Natural killer cell (primary cell): Measurements from ENCODE around the gene ZMAT5. TPM values are rescaled to one million over a fixed set of nuclear protein-coding genes. Genes with fewer than 3 reads are reported as not detected.

Experiments
- ATAC-seq, 3 donors: fragments of 150-1000 bp in 2 of 3; fragments of 200-7000 bp in 1 of 3; cut with Tn5 transposase; 1 replicate in 1 of 3; 2 replicates in 2 of 3; pipeline ENCODE4 v1.10.0; 2021; ENCODE audit warnings: mild to moderate bottlenecking in 2 of 3, moderate library complexity in 2 of 3
- DNase-seq, 2 donors: peaks; one replicate each; pipeline versions ENCODE4 v3.0.0 to v3.0.0-alpha.2; 2013 to 2021; ENCODE audit warnings: mixed read lengths in 1 of 2
- H3K27ac ChIP-seq: one replicate; pipeline ENCODE4 v1.5.1; 2013; ENCODE audit warnings: mild to moderate bottlenecking, low read length
- H3K27me3 ChIP-seq: one replicate; pipeline ENCODE4 v1.6.1; 2013; ENCODE audit warnings: low read length; ENCODE audit not compliant: control insufficient read depth, insufficient read depth
- H3K36me3 ChIP-seq: one replicate; pipeline ENCODE4 v1.6.1; 2013; ENCODE audit warnings: low read length; ENCODE audit not compliant: control insufficient read depth, insufficient read depth
- H3K4me1 ChIP-seq: one replicate; pipeline ENCODE4 v1.6.1; 2013; ENCODE audit warnings: low read length; ENCODE audit not compliant: control insufficient read depth, insufficient read depth
- H3K4me3 ChIP-seq: one replicate; pipeline ENCODE4 v1.5.1; 2013; ENCODE audit warnings: low read length
- H3K9me3 ChIP-seq: one replicate; pipeline ENCODE4 v1.6.1; 2013; ENCODE audit warnings: low read length; ENCODE audit not compliant: control insufficient read depth, insufficient read depth
- H3K27ac Mint-ChIP-seq, 2 donors: one replicate each; pipeline ENCODE4 v1.8.0; 2022; ENCODE audit warnings: mild to moderate bottlenecking in 2 of 2, mixed read lengths in 2 of 2, moderate library complexity in 1 of 2
- H3K27me3 Mint-ChIP-seq, 2 donors: one replicate each; pipeline ENCODE4 v1.8.0; 2022; ENCODE audit warnings: low read depth in 2 of 2, mixed read lengths in 2 of 2
- H3K36me3 Mint-ChIP-seq: one replicate; pipeline ENCODE4 v1.8.0; 2022; ENCODE audit warnings: mixed read lengths
- H3K4me1 Mint-ChIP-seq, 2 donors: one replicate each; pipeline ENCODE4 v1.8.0; 2022; ENCODE audit warnings: mixed read lengths in 2 of 2
- H3K4me3 Mint-ChIP-seq: one replicate; pipeline ENCODE4 v1.8.0; 2022; ENCODE audit warnings: mild to moderate bottlenecking, moderate library complexity, mixed read lengths
- H3K9me3 Mint-ChIP-seq, 2 donors: one replicate each; pipeline ENCODE4 v1.8.0; 2022; ENCODE audit warnings: mixed read lengths in 2 of 2
- WGBS: methylation state at CpG from one replicate; pipeline ENCODE4 v1.1.7; 2013; ENCODE audit warnings: missing lambda C conversion rate; ENCODE audit not compliant: insufficient coverage; 5-methylcytosine and 5-hydroxymethylcytosine counted together
- intact Hi-C: fragments of 100-400 bp; cut with micrococcal nuclease; formaldehyde crosslinking; loops from one replicate; pipeline ENCODE4 v1.14.2; 2022
- total RNA-seq, 4 donors: library from RNA; stranded (reverse); fragments of 120-200 nt in 1 of 4; gene quantifications; one replicate each; pipeline versions ENCODE4 v1.2.3 to v1.2.4, GENCODE V29; 2013 to 2022
- TF ChIP-seq, protein P1 (sequence below): fragments of 200-600 bp; IDR thresholded peaks from one replicate; pipeline ENCODE4 v1.8.0; 2022; ENCODE audit warnings: antibody characterized with exemption

The ZMAT5 gene
- total RNA-seq, 3 donors from 2014 or later (not counting 1 experiment from before 2014, with no cell fraction given): 15.9 to 20.0 (median 16.0) TPM

DNA sequence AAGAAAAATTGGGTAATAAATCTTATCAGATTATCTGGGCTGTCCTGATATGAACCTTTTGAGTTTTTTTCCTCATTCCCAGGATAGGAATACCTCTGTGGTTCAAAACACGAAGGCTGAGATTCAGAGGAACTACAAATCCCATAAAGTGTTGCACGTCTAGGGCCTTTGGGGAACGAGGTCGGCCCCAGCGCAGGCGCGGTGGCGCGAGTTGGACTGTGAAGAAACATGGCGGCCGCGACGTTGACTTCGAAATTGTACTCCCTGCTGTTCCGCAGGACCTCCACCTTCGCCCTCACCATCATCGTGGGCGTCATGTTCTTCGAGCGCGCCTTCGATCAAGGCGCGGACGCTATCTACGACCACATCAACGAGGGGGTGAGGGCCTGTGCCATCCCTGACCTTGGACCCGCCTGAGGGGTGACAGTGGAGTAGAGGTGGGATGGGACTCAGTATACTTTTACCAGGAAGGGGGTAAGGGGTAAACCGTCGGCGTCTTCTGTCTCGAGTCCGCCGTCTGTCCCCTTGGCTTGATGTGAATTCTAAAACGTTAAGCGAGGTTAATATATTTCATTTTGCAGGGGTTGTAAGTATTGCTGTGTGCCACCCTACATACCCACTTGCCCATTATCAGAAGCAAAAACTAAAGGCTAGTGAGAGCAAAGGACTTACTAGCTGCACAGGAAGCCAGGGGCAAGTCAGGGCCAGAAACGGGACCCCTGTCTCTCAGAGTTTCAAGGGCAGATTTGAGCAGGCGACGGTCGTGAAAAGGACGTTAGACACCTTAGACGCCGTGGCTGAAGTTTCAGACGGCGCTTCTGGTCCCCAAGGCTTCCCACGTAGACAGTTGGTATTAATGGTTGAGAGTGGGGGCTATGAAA is 604 bp upstream of the ZMAT5 start, which contains the start of gene UQCR10:
UQCR10 (plus strand) TSS at position 199 of the 881 bp plus-strand sequence; CDS start at position 229, 30 bp downstream.
- Mint-ChIP-seq H3K27me3 (no peaks in the 10 kb centered on the region), H3K27ac (peak within 1 kb of the TSS; percentile 93 to 99), H3K36me3 (no peaks in the 10 kb centered on the region), H3K4me3 (peak within 1 kb of the TSS; percentile 95), H3K9me3 (no peaks in the 10 kb centered on the region), H3K4me1 (peaks cover 34 to 37% of the 10 kb centered on the region in 2 donors)
- Histone ChIP-seq H3K27me3 (no peaks in the 10 kb centered on the region), H3K27ac (peak within 1 kb of the TSS; percentile 81), H3K9me3 (no peaks in the 10 kb centered on the region), H3K36me3 (peaks cover 17% of the 10 kb centered on the region), H3K4me3 (peak within 1 kb of the TSS; percentile 72), H3K4me1 (peaks cover 23% of the 10 kb centered on the region)
- WGBS: 1% methylated on average over 44 of the region's 46 CpGs
- peak; percentile 84 to 90 (median 85) for ATAC-seq
- intact Hi-C loops: loop anchor here (10.0 kb wide), 1 partner anchor 163 kb away; the partner anchor contains the start of gene NF2
- TF ChIP-seq, protein P1, sequence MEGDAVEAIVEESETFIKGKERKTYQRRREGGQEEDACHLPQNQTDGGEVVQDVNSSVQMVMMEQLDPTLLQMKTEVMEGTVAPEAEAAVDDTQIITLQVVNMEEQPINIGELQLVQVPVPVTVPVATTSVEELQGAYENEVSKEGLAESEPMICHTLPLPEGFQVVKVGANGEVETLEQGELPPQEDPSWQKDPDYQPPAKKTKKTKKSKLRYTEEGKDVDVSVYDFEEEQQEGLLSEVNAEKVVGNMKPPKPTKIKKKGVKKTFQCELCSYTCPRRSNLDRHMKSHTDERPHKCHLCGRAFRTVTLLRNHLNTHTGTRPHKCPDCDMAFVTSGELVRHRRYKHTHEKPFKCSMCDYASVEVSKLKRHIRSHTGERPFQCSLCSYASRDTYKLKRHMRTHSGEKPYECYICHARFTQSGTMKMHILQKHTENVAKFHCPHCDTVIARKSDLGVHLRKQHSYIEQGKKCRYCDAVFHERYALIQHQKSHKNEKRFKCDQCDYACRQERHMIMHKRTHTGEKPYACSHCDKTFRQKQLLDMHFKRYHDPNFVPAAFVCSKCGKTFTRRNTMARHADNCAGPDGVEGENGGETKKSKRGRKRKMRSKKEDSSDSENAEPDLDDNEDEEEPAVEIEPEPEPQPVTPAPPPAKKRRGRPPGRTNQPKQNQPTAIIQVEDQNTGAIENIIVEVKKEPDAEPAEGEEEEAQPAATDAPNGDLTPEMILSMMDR: no peak
- DNase-seq: peak; percentile 88 to 95

GRCh38 chr22:29765905-29766631 is 739 bp downstream of the ZMAT5 start:
- H3K9me3 Mint-ChIP-seq: no peaks in the 10 kb centered on the region
- peak in 1 of 2 donors; percentile 39 for DNase-seq
- ATAC-seq: no peak
- peak overlapping the region; percentile 81 for H3K27ac ChIP-seq
- intact Hi-C loops: loop anchor here (10.0 kb wide), 1 partner anchor 161 kb away; the partner anchor contains the start of gene NF2
- peak overlapping the region; percentile 93 to 99 for H3K27ac Mint-ChIP-seq
- H3K9me3 ChIP-seq: no peaks in the 10 kb centered on the region
- H3K4me1 Mint-ChIP-seq: peaks cover 34 to 37% of the 10 kb centered on the region in 2 donors
- peaks cover 16% of the 10 kb centered on the region for H3K36me3 ChIP-seq
- H3K4me3 Mint-ChIP-seq: peak overlapping the region; percentile 95
- TF ChIP-seq, protein P1: no peak
- H3K4me3 ChIP-seq: peak overlapping the region; percentile 72
- H3K36me3 Mint-ChIP-seq: no peaks in the 10 kb centered on the region
- no peaks in the 10 kb centered on the region for H3K27me3 Mint-ChIP-seq
- peaks cover 23% of the 10 kb centered on the region for H3K4me1 ChIP-seq
- 57% methylated on average over 15 of the region's 15 CpGs for WGBS
- no peaks in the 10 kb centered on the region for H3K27me3 ChIP-seq

GRCh38 chr22:29762263-29762662 is 4.5 kb downstream of the ZMAT5 start:
- Mint-ChIP-seq H3K27ac (no peak overlapping the region), H3K9me3 (no peaks in the 10 kb centered on the region), H3K4me3 (no peak overlapping the region), H3K27me3 (no peaks in the 10 kb centered on the region), H3K36me3 (no peaks in the 10 kb centered on the region), H3K4me1 (peaks cover 20 to 25% of the 10 kb centered on the region in 2 donors)
- WGBS: 93% methylated on average over 14 of the region's 15 CpGs
- Histone ChIP-seq H3K4me1 (peaks cover 12% of the 10 kb centered on the region), H3K36me3 (no peaks in the 10 kb centered on the region), H3K9me3 (no peaks in the 10 kb centered on the region), H3K27ac (no peak overlapping the region), H3K27me3 (no peaks in the 10 kb centered on the region), H3K4me3 (no peak overlapping the region)
- ATAC-seq (no peak), DNase-seq (no peak)
- intact Hi-C loops: loop anchor here (10.0 kb wide), 1 partner anchor 157 kb away; the partner anchor contains the start of gene NF2
- TF ChIP-seq, protein P1: no peak
